ENCODE data around the gene ACTR8.

DNA sequence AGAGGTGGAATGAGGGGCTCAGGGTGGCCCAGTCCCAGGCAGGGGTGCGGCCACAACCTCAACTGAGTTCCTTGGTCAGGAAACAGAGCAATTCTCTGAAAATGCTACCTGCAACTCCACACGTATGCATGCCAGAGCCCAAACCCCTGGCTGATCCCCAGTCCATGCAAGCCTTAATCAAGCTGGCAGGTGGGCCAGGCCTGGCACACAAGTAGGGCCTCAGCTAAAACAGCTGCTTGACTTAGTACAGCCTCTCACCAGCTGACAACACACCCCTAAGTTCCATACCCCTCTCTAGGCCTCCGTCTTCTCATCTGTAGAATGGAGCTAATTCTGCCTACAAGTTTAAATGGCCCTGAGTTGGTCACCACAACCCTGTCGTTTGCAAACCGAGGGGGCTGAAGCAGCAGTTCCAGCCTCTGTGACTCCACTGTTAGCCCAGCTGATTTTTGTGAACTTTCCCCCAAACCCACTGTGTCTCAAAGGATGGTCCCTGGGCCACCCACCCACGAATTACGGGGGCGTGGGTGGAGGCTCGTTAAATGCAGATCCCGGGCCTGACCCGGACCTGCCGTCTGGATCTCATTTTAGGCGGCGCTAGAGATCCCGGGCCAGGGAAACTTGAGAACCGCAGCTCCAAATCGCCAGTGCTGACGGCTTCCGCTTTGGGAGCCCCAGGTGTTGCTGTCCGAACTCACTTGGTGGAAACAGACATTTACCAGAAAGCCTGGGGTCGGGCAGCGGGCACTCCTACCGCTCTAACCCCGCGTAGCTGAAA lies 36.7 kb downstream of the ACTR8 start:
- TF ChIP-seq, protein P1, sequence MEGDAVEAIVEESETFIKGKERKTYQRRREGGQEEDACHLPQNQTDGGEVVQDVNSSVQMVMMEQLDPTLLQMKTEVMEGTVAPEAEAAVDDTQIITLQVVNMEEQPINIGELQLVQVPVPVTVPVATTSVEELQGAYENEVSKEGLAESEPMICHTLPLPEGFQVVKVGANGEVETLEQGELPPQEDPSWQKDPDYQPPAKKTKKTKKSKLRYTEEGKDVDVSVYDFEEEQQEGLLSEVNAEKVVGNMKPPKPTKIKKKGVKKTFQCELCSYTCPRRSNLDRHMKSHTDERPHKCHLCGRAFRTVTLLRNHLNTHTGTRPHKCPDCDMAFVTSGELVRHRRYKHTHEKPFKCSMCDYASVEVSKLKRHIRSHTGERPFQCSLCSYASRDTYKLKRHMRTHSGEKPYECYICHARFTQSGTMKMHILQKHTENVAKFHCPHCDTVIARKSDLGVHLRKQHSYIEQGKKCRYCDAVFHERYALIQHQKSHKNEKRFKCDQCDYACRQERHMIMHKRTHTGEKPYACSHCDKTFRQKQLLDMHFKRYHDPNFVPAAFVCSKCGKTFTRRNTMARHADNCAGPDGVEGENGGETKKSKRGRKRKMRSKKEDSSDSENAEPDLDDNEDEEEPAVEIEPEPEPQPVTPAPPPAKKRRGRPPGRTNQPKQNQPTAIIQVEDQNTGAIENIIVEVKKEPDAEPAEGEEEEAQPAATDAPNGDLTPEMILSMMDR (conservative IDR thresholded peaks at IDR 0.05; ENCODE audit: low read depth, low read length): no peak
- no peak for TF ChIP-seq EZH2 (IDR thresholded peaks at IDR 0.05; ENCODE audit: borderline replicate concordance, low read depth, low read length, poor library complexity, severe bottlenecking)

Measured in A673 (cell line).